ENCODE results near the gene DRAM1.
A peak's percentile ranks its signal among the peaks of the same experiment; 100 is the strongest.
"Not testable (repeated sequence)": the region's sequence is repeated elsewhere in the genome, so short reads cannot be mapped to it uniquely, and the experiment has no call there.

GRCh38 chr12:101918805-101919204 is 41.4 kb downstream of the DRAM1 start:
- not testable (repeated sequence) for TF ChIP-seq RAD21 (IDR thresholded peaks at IDR 0.05; ENCODE audit: low read length); MAFK (IDR thresholded peaks at IDR 0.05; ENCODE audit: low read depth, low read length); BHLHE40 (IDR thresholded peaks at IDR 0.05; ENCODE audit: low read depth, low read length); ELK1 (IDR thresholded peaks at IDR 0.05; ENCODE audit: borderline replicate concordance, low read depth, low read length); POLR2A (IDR thresholded peaks at IDR 0.05; ENCODE audit: low read depth, low read length); CTCF (conservative IDR thresholded peaks at IDR 0.05; ENCODE audit: low read depth, low read length); SMC3 (IDR thresholded peaks at IDR 0.05; ENCODE audit: low read depth, low read length); RCOR1 (IDR thresholded peaks at IDR 0.05; ENCODE audit: insufficient replicate concordance, low read length); RFX5 (IDR thresholded peaks at IDR 0.05; ENCODE audit: low read depth, low read length); USF2 (IDR thresholded peaks at IDR 0.05; ENCODE audit: low read depth, low read length); MAZ (IDR thresholded peaks at IDR 0.05; ENCODE audit: borderline replicate concordance, low read depth, low read length); CHD1 (IDR thresholded peaks at IDR 0.05; ENCODE audit: low read depth, low read length)
- peak; percentile 53; the same call in 1 of the 2 replicates for TF ChIP-seq CEBPB (IDR thresholded peaks at IDR 0.05; ENCODE audit: low read depth, low read length)

All from IMR-90 (cell line).